Measurements from ENCODE around the gene PCDHB13.
"Not testable (repeated sequence)": the region's sequence is repeated elsewhere in the genome, so short reads cannot be mapped to it uniquely, and the experiment has no call there.

The PCDHB13 gene

DNA sequence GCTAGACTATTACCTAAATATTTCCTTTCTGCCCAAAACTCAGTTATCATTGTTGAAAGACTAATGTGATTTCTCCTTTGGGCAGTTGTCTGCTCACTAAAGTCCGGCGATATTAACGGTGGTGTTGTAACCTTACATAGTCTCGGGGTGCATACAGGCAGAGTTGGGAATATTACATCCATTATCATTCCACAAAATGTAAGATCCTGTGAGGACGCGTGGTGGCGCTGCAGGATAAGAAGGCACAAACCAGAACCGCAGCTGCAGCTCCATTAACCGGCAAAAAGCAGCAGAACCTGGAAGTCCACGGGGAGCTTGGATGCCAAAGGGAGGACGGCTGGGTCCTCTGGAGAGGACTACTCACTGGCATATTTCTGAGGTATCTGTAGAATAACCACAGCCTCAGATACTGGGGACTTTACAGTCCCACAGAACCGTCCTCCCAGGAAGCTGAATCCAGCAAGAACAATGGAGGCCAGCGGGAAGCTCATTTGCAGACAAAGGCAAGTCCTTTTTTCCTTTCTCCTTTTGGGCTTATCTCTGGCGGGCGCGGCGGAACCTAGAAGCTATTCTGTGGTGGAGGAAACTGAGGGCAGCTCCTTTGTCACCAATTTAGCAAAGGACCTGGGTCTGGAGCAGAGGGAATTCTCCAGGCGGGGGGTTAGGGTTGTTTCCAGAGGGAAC, at the start of gene PCDHB13:
TSS of gene PCDHB13 (plus strand) at position 264 of the 684 bp plus-strand sequence. CDS start at position 469, 205 bp downstream.
- not testable (repeated sequence) for H3K27ac Mint-ChIP-seq, H3K4me3 Mint-ChIP-seq, H3K4me1 Mint-ChIP-seq, ATAC-seq, DNase-seq
- peaks cover 19% of the 10 kb centered on the region for H3K9me3 Mint-ChIP-seq
- peaks cover 13% of the 10 kb centered on the region for H3K36me3 Mint-ChIP-seq (ENCODE audit: low read depth)
- peaks cover 47% of the 10 kb centered on the region for H3K27me3 Mint-ChIP-seq

DNA sequence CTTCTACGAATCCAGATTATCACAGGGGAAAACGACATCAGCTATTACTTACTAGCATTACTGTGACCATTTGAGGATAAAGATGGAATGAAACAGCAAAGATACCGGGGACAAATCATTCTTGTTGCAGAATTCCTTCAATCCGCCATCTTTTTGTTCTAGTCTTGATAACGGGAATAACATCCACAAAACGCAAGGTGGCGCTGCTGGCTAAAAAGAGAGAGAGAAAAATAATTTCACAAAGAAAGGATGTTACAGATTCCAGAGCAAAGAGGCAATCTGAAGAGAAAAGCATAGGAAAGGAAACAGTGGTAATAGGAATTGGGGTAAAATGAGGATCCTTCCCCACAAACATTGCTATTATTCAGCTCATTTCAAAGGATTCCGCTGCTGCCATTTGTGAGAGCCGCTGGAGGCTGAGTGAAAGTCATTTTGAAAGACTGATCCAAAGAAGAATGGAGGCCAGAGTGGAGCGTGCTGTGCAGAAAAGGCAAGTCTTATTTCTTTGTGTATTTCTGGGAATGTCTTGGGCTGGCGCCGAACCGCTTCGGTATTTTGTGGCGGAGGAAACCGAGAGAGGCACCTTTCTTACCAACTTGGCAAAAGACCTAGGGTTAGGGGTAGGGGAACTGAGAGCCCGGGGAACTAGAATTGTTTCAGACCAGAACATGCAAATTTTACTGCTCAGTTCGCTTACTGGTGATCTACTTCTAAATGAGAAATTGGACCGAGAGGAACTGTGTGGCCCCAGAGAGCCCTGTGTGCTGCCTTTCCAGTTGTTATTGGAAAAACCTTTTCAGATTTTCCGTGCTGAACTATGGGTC, 41.1 kb upstream of the PCDHB13 start, which contains the start of gene PCDHB7:
TSS of gene PCDHB7 (plus strand) at position 264 of the 824 bp plus-strand sequence. CDS start at position 456, 192 bp downstream.
- Mint-ChIP-seq H3K9me3 (peaks cover 24% of the 10 kb centered on the region), H3K36me3 (ENCODE audit: low read depth) (peaks cover 5% of the 10 kb centered on the region), H3K27ac (no peak within 1 kb of the TSS), H3K4me1 (no peaks in the 10 kb centered on the region), H3K4me3 (no peak within 1 kb of the TSS), H3K27me3 (peaks cover 38% of the 10 kb centered on the region)
- ATAC-seq: no peak
- peak; percentile 19 for DNase-seq

- not testable (repeated sequence) for H3K27ac Mint-ChIP-seq; H3K4me1 Mint-ChIP-seq; H3K36me3 Mint-ChIP-seq (ENCODE audit: low read depth); ATAC-seq; DNase-seq; H3K4me3 Mint-ChIP-seq
- Mint-ChIP-seq H3K27me3 (peaks cover 23% of the 10 kb centered on the region), H3K9me3 (peaks cover 13% of the 10 kb centered on the region)
Measured at GRCh38 chr5:141174291-141175104, 39.2 kb upstream of the PCDHB13 start.

GRCh38 chr5:141175933-141176332, 37.8 kb upstream of the PCDHB13 start:
- no peak overlapping the region for H3K4me3 Mint-ChIP-seq
- H3K36me3 Mint-ChIP-seq (ENCODE audit: low read depth): peaks cover 5% of the 10 kb centered on the region
- H3K27ac Mint-ChIP-seq: no peak overlapping the region
- no peaks in the 10 kb centered on the region for H3K4me1 Mint-ChIP-seq
- H3K27me3 Mint-ChIP-seq: peaks cover 24% of the 10 kb centered on the region
- H3K9me3 Mint-ChIP-seq: peaks cover 20% of the 10 kb centered on the region
- DNase-seq: no peak
- ATAC-seq: no peak

DNA sequence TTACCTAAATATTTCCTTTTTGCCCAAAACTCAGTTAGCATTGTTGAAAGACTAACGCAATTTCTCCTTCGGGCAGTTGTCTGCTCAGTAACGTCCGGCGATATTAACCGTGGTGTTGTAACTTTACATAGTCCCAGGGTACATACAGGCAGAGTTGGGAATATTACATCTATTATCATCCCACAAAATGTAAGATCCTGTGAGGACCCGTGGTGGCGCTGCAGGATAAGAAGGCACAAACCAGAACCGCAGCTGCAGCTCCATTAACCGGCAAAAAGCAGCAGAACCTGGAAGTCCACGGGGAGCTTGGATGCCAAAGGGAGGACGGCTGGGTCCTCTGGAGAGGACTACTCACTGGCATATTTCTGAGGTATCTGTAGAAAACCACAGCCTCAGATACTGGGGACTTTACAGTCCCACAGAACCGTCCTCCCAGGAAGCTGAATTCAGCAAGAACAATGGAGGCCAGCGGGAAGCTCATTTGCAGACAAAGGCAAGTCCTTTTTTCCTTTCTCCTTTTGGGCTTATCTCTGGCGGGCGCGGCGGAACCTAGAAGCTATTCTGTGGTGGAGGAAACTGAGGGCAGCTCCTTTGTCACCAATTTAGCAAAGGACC, 36.0 kb upstream of the PCDHB13 start, which contains the start of gene PCDHB8:
TSS of gene PCDHB8 (plus strand) at position 214 of the 615 bp plus-strand sequence. CDS start at position 459, 245 bp downstream.
- DNase-seq; H3K4me3 Mint-ChIP-seq; H3K36me3 Mint-ChIP-seq (ENCODE audit: low read depth); ATAC-seq; H3K4me1 Mint-ChIP-seq; H3K27ac Mint-ChIP-seq: not testable (repeated sequence)
- Mint-ChIP-seq H3K9me3 (peaks cover 22% of the 10 kb centered on the region), H3K27me3 (peaks cover 33% of the 10 kb centered on the region)

- H3K9me3 Mint-ChIP-seq: peaks cover 25% of the 10 kb centered on the region
- not testable (repeated sequence) for DNase-seq; H3K27ac Mint-ChIP-seq; H3K4me3 Mint-ChIP-seq; ATAC-seq; H3K36me3 Mint-ChIP-seq (ENCODE audit: low read depth); H3K4me1 Mint-ChIP-seq
- peaks cover 30% of the 10 kb centered on the region for H3K27me3 Mint-ChIP-seq
Measured at GRCh38 chr5:141179371-141179770, 34.3 kb upstream of the PCDHB13 start.

GRCh38 chr5:141179876-141180275, 33.8 kb upstream of the PCDHB13 start:
- not testable (repeated sequence) for H3K27ac Mint-ChIP-seq; DNase-seq; H3K36me3 Mint-ChIP-seq (ENCODE audit: low read depth); H3K4me3 Mint-ChIP-seq; ATAC-seq; H3K4me1 Mint-ChIP-seq
- Mint-ChIP-seq H3K9me3 (peaks cover 29% of the 10 kb centered on the region), H3K27me3 (peaks cover 35% of the 10 kb centered on the region)

DNA sequence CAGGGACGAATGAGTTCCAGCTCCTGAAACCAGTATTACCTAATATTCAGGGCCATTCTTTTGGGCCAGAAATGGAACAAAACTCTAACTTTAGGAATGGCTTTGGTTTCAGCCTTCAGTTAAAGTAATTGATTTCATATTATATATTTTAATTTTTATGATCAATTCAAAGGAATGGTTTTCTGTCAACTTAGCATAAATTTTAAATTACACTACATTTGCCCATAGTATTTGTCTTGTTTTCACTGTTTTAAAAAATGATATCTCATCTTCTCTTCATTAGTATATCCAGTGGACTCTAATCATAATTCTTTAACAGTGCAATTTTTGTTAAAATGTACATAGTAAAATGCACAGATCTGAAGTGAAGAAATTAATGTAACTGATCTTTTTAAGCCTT, 33.4 kb upstream of the PCDHB13 start:
- peaks cover 40% of the 10 kb centered on the region for H3K27me3 Mint-ChIP-seq
- H3K4me3 Mint-ChIP-seq: no peak overlapping the region
- no peak for ATAC-seq
- peaks cover 7% of the 10 kb centered on the region for H3K36me3 Mint-ChIP-seq (ENCODE audit: low read depth)
- DNase-seq: no peak
- peaks cover 32% of the 10 kb centered on the region for H3K9me3 Mint-ChIP-seq
- no peaks in the 10 kb centered on the region for H3K4me1 Mint-ChIP-seq
- no peak overlapping the region for H3K27ac Mint-ChIP-seq

- Mint-ChIP-seq H3K27ac (no peak within 1 kb of the TSS), H3K4me3 (no peak within 1 kb of the TSS), H3K4me1 (peaks cover 4% of the 10 kb centered on the region), H3K9me3 (peaks cover 37% of the 10 kb centered on the region), H3K36me3 (ENCODE audit: low read depth) (peaks cover 10% of the 10 kb centered on the region), H3K27me3 (peaks cover 49% of the 10 kb centered on the region)
- no peak for ATAC-seq
- DNase-seq: no peak
Measured at GRCh38 chr5:141182248-141182647, 31.5 kb upstream of the PCDHB13 start, which contains the start of gene PCDHB16. PCDHB16 (plus strand) TSS chr5:141182387; CDS start chr5:141182560, 173 bp downstream.

- H3K4me1 Mint-ChIP-seq, H3K4me3 Mint-ChIP-seq, DNase-seq, H3K27ac Mint-ChIP-seq, ATAC-seq: not testable (repeated sequence)
- Mint-ChIP-seq H3K27me3 (peaks cover 58% of the 10 kb centered on the region), H3K9me3 (peaks cover 46% of the 10 kb centered on the region), H3K36me3 (ENCODE audit: low read depth) (peaks cover 15% of the 10 kb centered on the region)
Measured at GRCh38 chr5:141184117-141184855, 29.4 kb upstream of the PCDHB13 start.

GRCh38 chr5:141186897-141187512, 26.7 kb upstream of the PCDHB13 start, which contains the start of gene PCDHB9:
PCDHB9 (plus strand) TSS chr5:141187161; CDS start chr5:141187319, 158 bp downstream.
- peaks cover 19% of the 10 kb centered on the region for H3K36me3 Mint-ChIP-seq (ENCODE audit: low read depth)
- ATAC-seq (no peak), DNase-seq (peak; percentile 20)
- peak within 1 kb of the TSS; percentile 30 for H3K4me3 Mint-ChIP-seq
- peaks cover 55% of the 10 kb centered on the region for H3K27me3 Mint-ChIP-seq
- peaks cover 4% of the 10 kb centered on the region for H3K4me1 Mint-ChIP-seq
- H3K9me3 Mint-ChIP-seq: peaks cover 44% of the 10 kb centered on the region
- H3K27ac Mint-ChIP-seq: no peak within 1 kb of the TSS

- not testable (repeated sequence) for H3K4me1 Mint-ChIP-seq, DNase-seq, H3K4me3 Mint-ChIP-seq, ATAC-seq, H3K27ac Mint-ChIP-seq
- Mint-ChIP-seq H3K36me3 (ENCODE audit: low read depth) (peaks cover 21% of the 10 kb centered on the region), H3K9me3 (peaks cover 35% of the 10 kb centered on the region), H3K27me3 (peaks cover 50% of the 10 kb centered on the region)
Measured at GRCh38 chr5:141188682-141189081, 25.0 kb upstream of the PCDHB13 start.

- not testable (repeated sequence) for DNase-seq, H3K4me3 Mint-ChIP-seq, ATAC-seq, H3K27ac Mint-ChIP-seq, H3K4me1 Mint-ChIP-seq
- Mint-ChIP-seq H3K36me3 (ENCODE audit: low read depth) (peaks cover 22% of the 10 kb centered on the region), H3K9me3 (peaks cover 35% of the 10 kb centered on the region), H3K27me3 (peaks cover 50% of the 10 kb centered on the region)
Measured at GRCh38 chr5:141189131-141189530, 24.6 kb upstream of the PCDHB13 start.
